ENCODE measurements around the gene PDAP1. TPM values are rescaled to one million over a fixed set of nuclear protein-coding genes. Genes with fewer than 3 reads are reported as not detected.

PDAP1 gene
- polyA plus RNA-seq, 1 donor (not counting 4 experiments of a cell fraction or from before 2014, with no cell fraction given), result 99.1 TPM

DNA sequence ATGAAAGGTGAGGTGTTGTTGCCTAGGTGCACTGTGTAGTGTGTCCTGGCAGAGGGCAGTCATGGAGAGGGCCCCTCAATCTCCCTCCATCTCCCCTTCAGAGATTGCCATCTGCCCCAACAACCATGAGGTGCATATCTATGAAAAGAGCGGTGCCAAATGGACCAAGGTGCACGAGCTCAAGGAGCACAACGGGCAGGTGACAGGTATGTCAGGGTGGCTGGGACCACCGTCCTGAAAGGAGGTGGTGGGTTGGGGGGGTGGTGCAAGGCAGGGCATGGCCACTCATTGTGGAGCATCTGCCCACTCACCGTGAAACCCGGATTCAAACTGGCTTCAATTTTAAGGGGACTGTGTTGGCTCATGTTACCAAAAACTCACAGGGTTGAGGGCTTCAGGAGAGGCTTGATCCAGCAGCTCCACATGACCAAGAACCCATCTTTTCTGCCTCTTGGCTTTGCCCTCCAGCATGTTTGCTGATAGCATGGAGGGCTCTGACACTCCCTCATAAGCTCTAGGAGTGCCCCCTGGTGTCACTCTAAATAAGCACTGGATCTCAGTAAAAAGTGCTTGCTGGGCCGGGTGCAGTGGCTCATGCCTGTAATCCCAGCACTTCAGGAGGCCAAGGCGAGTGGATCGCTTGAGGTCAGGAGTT, 21.7 kb downstream of the PDAP1 start:
- Histone ChIP-seq H3K4me3 (ENCODE audit: control insufficient read depth in 2 of 3, extremely low read depth in 1 of 3, insufficient read depth in 2 of 3, low read depth in 1 of 3, low read length in 3 of 3) (no peak overlapping the region), H4K20me1 (ENCODE audit: control insufficient read depth, extremely low read depth, insufficient read depth, low read length) (peaks cover 14% of the 10 kb centered on the region), H3K9me1 (ENCODE audit: control insufficient read depth, extremely low read depth, insufficient read depth, low read length) (no peaks in the 10 kb centered on the region), H3K79me2 (ENCODE audit: control insufficient read depth, insufficient read depth, low read length) (peaks cover 29% of the 10 kb centered on the region), H3K4me2 (ENCODE audit: control insufficient read depth, extremely low read depth, insufficient read depth, low read depth, low read length) (no peak overlapping the region), H3K36me3 (ENCODE audit: control insufficient read depth in 2 of 2, extremely low read depth in 1 of 2, insufficient read depth in 2 of 2, low read length in 2 of 2) (peaks cover 33 to 44% of the 10 kb centered on the region in 2 experiments), H3K9me3 (ENCODE audit: control insufficient read depth, low read depth, low read length) (no peaks in the 10 kb centered on the region), H2AFZ (ENCODE audit: control insufficient read depth, low read length) (no peak overlapping the region), H3K9ac (ENCODE audit: control insufficient read depth, extremely low read depth, insufficient read depth, low read length) (no peak overlapping the region), H3K27ac (ENCODE audit: control insufficient read depth, insufficient read depth, low read length) (no peak overlapping the region), H3K27me3 (ENCODE audit: control insufficient read depth, extremely low read depth, insufficient read depth, low read length) (no peaks in the 10 kb centered on the region), H3K4me1 (ENCODE audit: control insufficient read depth, extremely low read depth, insufficient read depth, low read length) (no peaks in the 10 kb centered on the region)
- dilution Hi-C loops (cut with MboI; ENCODE audit: extremely low pct_ligation_motif_present, low sequenced_read_pairs), result no loop called here
- FAIRE-seq (no peak), DNase-seq (ENCODE audit: low read depth, low spot score) (no peak)
- no peak for TF ChIP-seq EZH2 (IDR thresholded peaks at IDR 0.05; ENCODE audit: low read length)
- TF ChIP-seq, protein P1, sequence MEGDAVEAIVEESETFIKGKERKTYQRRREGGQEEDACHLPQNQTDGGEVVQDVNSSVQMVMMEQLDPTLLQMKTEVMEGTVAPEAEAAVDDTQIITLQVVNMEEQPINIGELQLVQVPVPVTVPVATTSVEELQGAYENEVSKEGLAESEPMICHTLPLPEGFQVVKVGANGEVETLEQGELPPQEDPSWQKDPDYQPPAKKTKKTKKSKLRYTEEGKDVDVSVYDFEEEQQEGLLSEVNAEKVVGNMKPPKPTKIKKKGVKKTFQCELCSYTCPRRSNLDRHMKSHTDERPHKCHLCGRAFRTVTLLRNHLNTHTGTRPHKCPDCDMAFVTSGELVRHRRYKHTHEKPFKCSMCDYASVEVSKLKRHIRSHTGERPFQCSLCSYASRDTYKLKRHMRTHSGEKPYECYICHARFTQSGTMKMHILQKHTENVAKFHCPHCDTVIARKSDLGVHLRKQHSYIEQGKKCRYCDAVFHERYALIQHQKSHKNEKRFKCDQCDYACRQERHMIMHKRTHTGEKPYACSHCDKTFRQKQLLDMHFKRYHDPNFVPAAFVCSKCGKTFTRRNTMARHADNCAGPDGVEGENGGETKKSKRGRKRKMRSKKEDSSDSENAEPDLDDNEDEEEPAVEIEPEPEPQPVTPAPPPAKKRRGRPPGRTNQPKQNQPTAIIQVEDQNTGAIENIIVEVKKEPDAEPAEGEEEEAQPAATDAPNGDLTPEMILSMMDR (optimal IDR thresholded peaks at IDR 0.05 in 1 of 3, IDR thresholded peaks at IDR 0.05 in 1 of 3, conservative IDR thresholded peaks at IDR 0.05 in 1 of 3; ENCODE audit: extremely low read depth in 1 of 3, insufficient read depth in 2 of 3, low read length in 3 of 3), result peak; percentile 14 to 41 (median 41)

DNA sequence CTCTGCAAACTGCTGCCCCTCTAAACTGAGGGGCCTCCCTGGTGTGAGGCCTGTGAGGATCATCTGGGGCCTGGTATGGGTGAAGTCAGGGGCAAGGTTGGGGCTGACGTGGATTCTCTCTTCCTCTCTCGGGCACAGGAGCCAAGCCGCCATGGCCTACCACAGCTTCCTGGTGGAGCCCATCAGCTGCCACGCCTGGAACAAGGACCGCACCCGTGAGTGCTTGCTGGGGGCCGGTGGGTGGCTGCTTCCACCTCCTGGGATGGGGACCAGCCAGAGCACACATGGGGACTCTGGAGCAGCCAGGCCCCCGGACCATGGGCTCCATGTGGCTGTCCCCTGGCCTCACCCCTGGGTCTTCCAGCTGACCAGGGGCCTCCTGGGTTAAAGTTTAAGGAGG, 22.8 kb downstream of the PDAP1 start:
- Histone ChIP-seq H3K79me2 (ENCODE audit: control insufficient read depth, insufficient read depth, low read length) (peaks cover 39% of the 10 kb centered on the region), H3K4me1 (ENCODE audit: control insufficient read depth, extremely low read depth, insufficient read depth, low read length) (peaks cover 6% of the 10 kb centered on the region), H2AFZ (ENCODE audit: control insufficient read depth, low read length) (no peak overlapping the region), H3K9ac (ENCODE audit: control insufficient read depth, extremely low read depth, insufficient read depth, low read length) (no peak overlapping the region), H3K27ac (ENCODE audit: control insufficient read depth, insufficient read depth, low read length) (no peak overlapping the region), H3K36me3 (ENCODE audit: control insufficient read depth in 2 of 2, extremely low read depth in 1 of 2, insufficient read depth in 2 of 2, low read length in 2 of 2) (peaks cover 33 to 49% of the 10 kb centered on the region in 2 experiments), H3K9me1 (ENCODE audit: control insufficient read depth, extremely low read depth, insufficient read depth, low read length) (peaks cover 3% of the 10 kb centered on the region), H3K4me2 (ENCODE audit: control insufficient read depth, extremely low read depth, insufficient read depth, low read depth, low read length) (no peak overlapping the region), H3K9me3 (ENCODE audit: control insufficient read depth, low read depth, low read length) (no peaks in the 10 kb centered on the region), H3K27me3 (ENCODE audit: control insufficient read depth, extremely low read depth, insufficient read depth, low read length) (no peaks in the 10 kb centered on the region), H3K4me3 (ENCODE audit: control insufficient read depth in 2 of 3, extremely low read depth in 1 of 3, insufficient read depth in 2 of 3, low read depth in 1 of 3, low read length in 3 of 3) (no peak overlapping the region), H4K20me1 (ENCODE audit: control insufficient read depth, extremely low read depth, insufficient read depth, low read length) (peaks cover 23% of the 10 kb centered on the region)
- DNase-seq (ENCODE audit: low read depth, low spot score) (no peak), FAIRE-seq (no peak)
- dilution Hi-C loops (cut with MboI; ENCODE audit: extremely low pct_ligation_motif_present, low sequenced_read_pairs), result no loop called here
- TF ChIP-seq EZH2 (IDR thresholded peaks at IDR 0.05; ENCODE audit: low read length), result no peak
- TF ChIP-seq, protein P1 (optimal IDR thresholded peaks at IDR 0.05 in 1 of 3, IDR thresholded peaks at IDR 0.05 in 1 of 3, conservative IDR thresholded peaks at IDR 0.05 in 1 of 3; ENCODE audit: extremely low read depth in 1 of 3, insufficient read depth in 2 of 3, low read length in 3 of 3), result no peak
